GM19099 (cell line): Measurements from ENCODE around the gene UNC13A.

Experiments
- POLR2A ChIP-seq: IDR thresholded peaks from 3 replicates; pipeline ENCODE4 v1.6.1; 2011; ENCODE audit warnings: low read depth; ENCODE audit not compliant: insufficient read length; ENCODE audit errors: extremely low read depth

Gene UNC13A

GRCh38 chr19:17614476-17614875, 73.7 kb downstream of the UNC13A start:
- TF ChIP-seq POLR2A, result no peak

- no peak for TF ChIP-seq POLR2A
These were observed 76.5 kb downstream of the UNC13A start for GRCh38 chr19:17611462-17612244.

GRCh38 chr19:17610384-17610783, 77.8 kb downstream of the UNC13A start:
- no peak for TF ChIP-seq POLR2A

GRCh38 chr19:17607936-17608335, 80.2 kb downstream of the UNC13A start:
- TF ChIP-seq POLR2A, result no peak

GRCh38 chr19:17606590-17607185, 81.5 kb downstream of the UNC13A start:
- TF ChIP-seq POLR2A, result no peak

- peak; percentile 61 for TF ChIP-seq POLR2A
These were observed 82.2 kb downstream of the UNC13A start for GRCh38 chr19:17605761-17606589.

GRCh38 chr19:17605117-17605516, 83.0 kb downstream of the UNC13A start:
- no peak for TF ChIP-seq POLR2A

GRCh38 chr19:17604372-17605025, 83.7 kb downstream of the UNC13A start:
- TF ChIP-seq POLR2A, result no peak

GRCh38 chr19:17602872-17603510, 85.2 kb downstream of the UNC13A start:
- TF ChIP-seq POLR2A, result no peak

- no peak for TF ChIP-seq POLR2A
These were observed 85.9 kb downstream of the UNC13A start for GRCh38 chr19:17602217-17602616.

- no peak for TF ChIP-seq POLR2A
These were observed 86.5 kb downstream of the UNC13A start for GRCh38 chr19:17601683-17602082.

GRCh38 chr19:17599780-17600179, 88.4 kb downstream of the UNC13A start:
- TF ChIP-seq POLR2A, result no peak

GRCh38 chr19:17598953-17599352, 89.2 kb downstream of the UNC13A start:
- TF ChIP-seq POLR2A, result no peak

- TF ChIP-seq POLR2A, result no peak
These were observed 97.3 kb downstream of the UNC13A start for GRCh38 chr19:17590866-17591265.

GRCh38 chr19:17584132-17584531, 104.0 kb downstream of the UNC13A start:
- TF ChIP-seq POLR2A, result no peak
